Epithelial cell of esophagus (primary cell): Measurements from ENCODE around the gene CDC14A.

Source experiments
- DNase-seq: peaks from one replicate; pipeline ENCODE4 v3.0.0; 2010; ENCODE audit warnings: low read depth
- H3K4me3 ChIP-seq: 2 replicates; pipeline ENCODE4 v1.5.1; 2011; ENCODE audit warnings: mild to moderate bottlenecking, low read length, control low read depth
- CTCF ChIP-seq: IDR thresholded peaks from 2 replicates; pipeline ENCODE4 v1.5.1; 2011; ENCODE audit warnings: low read depth, mild to moderate bottlenecking, low read length, control low read depth, inconsistent platforms; ENCODE audit not compliant: insufficient read depth; ENCODE audit errors: missing control alignments

Gene CDC14A

GRCh38 chr1:100380635-100381034, 28.3 kb downstream of the CDC14A start:
- no peak for TF ChIP-seq CTCF
- no peak overlapping the region for H3K4me3 ChIP-seq
- no peak for DNase-seq

GRCh38 chr1:100382657-100383056, 30.4 kb downstream of the CDC14A start:
- TF ChIP-seq CTCF, result no peak
- no peak overlapping the region for H3K4me3 ChIP-seq
- no peak for DNase-seq

GRCh38 chr1:100383743-100384405, 31.6 kb downstream of the CDC14A start:
- DNase-seq, result no peak
- no peak for TF ChIP-seq CTCF
- H3K4me3 ChIP-seq, result no peak overlapping the region

- no peak for DNase-seq
- H3K4me3 ChIP-seq, result no peak overlapping the region
- TF ChIP-seq CTCF, result no peak
Observed at GRCh38 chr1:100387209-100387608, 34.9 kb downstream of the CDC14A start.

GRCh38 chr1:100387657-100388350, 35.5 kb downstream of the CDC14A start:
- peak; percentile 20 for DNase-seq
- TF ChIP-seq CTCF, result no peak
- no peak overlapping the region for H3K4me3 ChIP-seq

- no peak for TF ChIP-seq CTCF
- H3K4me3 ChIP-seq, result no peak overlapping the region
- no peak for DNase-seq
Observed at GRCh38 chr1:100390531-100390930, 38.2 kb downstream of the CDC14A start.

- H3K4me3 ChIP-seq, result no peak overlapping the region
- no peak for DNase-seq
Observed at GRCh38 chr1:100391675-100392074, 39.4 kb downstream of the CDC14A start.

More at GRCh38 chr1:100391675-100392074, 39.4 kb downstream of the CDC14A start:
- TF ChIP-seq CTCF, result no peak
